Measurements from ENCODE around the gene NIM1K.

Gene NIM1K

GRCh38 chr5:43313035-43313853, 121.2 kb downstream of the NIM1K start, which contains the start of gene HMGCS1:
Gene HMGCS1 (minus strand): TSS chr5:43313412. CDS start chr5:43298965, 14,447 bp downstream.
- H3K27me3 ChIP-seq (ENCODE audit: insufficient read depth, low read depth, severe bottlenecking), result no peaks in the 10 kb centered on the region

DNA sequence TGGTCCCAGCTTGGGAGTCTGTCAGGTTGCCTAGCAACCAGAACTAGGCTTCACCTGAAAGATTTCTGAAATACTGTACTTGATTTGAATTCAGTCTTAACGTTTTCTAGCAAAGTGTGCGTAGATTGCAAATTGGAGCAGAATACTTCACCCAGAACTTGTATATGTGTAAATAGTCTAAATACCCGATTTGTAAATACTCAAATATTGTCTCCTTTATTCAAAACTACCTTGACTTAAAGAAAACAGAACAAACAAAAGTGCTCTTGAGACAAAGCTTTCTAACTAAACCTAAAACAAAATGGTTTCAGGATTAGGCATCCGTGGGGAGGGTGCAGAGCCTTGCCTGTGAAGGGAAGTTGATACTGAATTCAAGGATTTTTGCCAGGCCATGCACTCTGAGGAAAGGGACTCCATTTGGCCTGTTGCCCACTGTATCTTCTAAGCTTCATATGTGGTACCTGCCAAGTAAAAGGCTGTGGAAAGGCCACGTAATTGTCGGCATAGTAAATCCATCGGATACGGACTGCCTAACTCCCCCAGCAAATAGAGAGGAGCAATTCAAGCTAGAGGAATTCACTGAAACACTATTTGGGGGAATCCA, 121.9 kb downstream of the NIM1K start:
- H3K27ac ChIP-seq, result peak overlapping the region; percentile 40; the same call in 1 of the 2 replicates
- H3K9me3 ChIP-seq (ENCODE audit: severe bottlenecking), result no peaks in the 10 kb centered on the region
- H3K36me3 ChIP-seq, result peaks cover 3% of the 10 kb centered on the region
- TF ChIP-seq, protein P1, sequence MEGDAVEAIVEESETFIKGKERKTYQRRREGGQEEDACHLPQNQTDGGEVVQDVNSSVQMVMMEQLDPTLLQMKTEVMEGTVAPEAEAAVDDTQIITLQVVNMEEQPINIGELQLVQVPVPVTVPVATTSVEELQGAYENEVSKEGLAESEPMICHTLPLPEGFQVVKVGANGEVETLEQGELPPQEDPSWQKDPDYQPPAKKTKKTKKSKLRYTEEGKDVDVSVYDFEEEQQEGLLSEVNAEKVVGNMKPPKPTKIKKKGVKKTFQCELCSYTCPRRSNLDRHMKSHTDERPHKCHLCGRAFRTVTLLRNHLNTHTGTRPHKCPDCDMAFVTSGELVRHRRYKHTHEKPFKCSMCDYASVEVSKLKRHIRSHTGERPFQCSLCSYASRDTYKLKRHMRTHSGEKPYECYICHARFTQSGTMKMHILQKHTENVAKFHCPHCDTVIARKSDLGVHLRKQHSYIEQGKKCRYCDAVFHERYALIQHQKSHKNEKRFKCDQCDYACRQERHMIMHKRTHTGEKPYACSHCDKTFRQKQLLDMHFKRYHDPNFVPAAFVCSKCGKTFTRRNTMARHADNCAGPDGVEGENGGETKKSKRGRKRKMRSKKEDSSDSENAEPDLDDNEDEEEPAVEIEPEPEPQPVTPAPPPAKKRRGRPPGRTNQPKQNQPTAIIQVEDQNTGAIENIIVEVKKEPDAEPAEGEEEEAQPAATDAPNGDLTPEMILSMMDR (IDR thresholded peaks at IDR 0.05; ENCODE audit: low read depth, low read length), result no peak
- no peak for DNase-seq
- H3K27me3 ChIP-seq (ENCODE audit: insufficient read depth, low read depth, severe bottlenecking), result no peaks in the 10 kb centered on the region
- H3K4me3 ChIP-seq (ENCODE audit: low read depth, low read length), result peak overlapping the region; percentile 97

More at GRCh38 chr5:43313035-43313853, 121.2 kb downstream of the NIM1K start, which contains the start of gene HMGCS1:
- Histone ChIP-seq H3K36me3 (peaks cover 3% of the 10 kb centered on the region), H3K4me3 (ENCODE audit: low read depth, low read length) (peak within 1 kb of the TSS; percentile 97), H3K9me3 (ENCODE audit: severe bottlenecking) (no peaks in the 10 kb centered on the region), H3K27ac (peak within 1 kb of the TSS; percentile 73)
- TF ChIP-seq, protein P1 (IDR thresholded peaks at IDR 0.05; ENCODE audit: low read depth, low read length), result no peak
- peak; percentile 99 for DNase-seq

DNA sequence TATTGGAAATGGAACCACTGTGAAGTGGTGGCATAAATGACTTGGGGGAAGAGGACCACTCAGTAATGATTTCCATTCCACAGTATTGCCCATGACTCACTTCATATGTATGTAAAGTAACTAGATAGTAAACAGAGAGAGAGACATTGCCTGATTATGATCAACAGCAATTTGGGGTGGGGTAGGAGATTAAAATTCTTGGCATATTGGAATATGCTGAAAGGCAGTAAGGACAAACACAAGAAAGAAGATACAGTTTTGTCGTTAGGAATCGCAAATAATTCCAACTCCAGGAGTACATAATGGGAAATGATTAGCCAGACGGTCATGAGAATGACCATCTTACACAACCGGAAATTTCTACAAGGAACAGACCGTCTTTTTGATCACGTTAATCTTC, 122.7 kb downstream of the NIM1K start:
- Histone ChIP-seq H3K9me3 (ENCODE audit: severe bottlenecking) (no peaks in the 10 kb centered on the region), H3K4me3 (ENCODE audit: low read depth, low read length) (no peak overlapping the region), H3K27me3 (ENCODE audit: insufficient read depth, low read depth, severe bottlenecking) (no peaks in the 10 kb centered on the region), H3K36me3 (peaks cover 3% of the 10 kb centered on the region), H3K27ac (no peak overlapping the region)
- DNase-seq, result no peak
- TF ChIP-seq, protein P1 (IDR thresholded peaks at IDR 0.05; ENCODE audit: low read depth, low read length), result no peak

DNA sequence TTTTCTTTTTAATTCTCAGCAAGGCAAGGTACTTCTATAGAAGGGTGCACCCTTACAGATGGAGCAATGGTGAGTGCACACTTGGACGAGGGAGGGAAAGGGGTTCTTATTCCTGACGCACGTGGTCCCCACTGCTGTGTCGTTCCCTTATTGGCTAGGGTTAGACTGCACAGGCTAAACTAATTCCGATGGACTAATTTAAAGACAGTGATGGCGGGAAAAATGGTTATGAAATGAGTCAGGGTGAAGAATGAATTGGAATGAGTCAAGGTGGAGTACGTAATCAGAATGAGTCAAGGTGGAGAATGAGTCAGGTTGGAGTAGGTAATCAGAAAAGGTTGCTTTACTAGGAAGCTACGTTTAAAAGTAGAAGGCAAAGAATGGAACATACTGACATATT, 123.2 kb downstream of the NIM1K start:
- TF ChIP-seq, protein P1 (IDR thresholded peaks at IDR 0.05; ENCODE audit: low read depth, low read length), result no peak
- DNase-seq, result no peak

GRCh38 chr5:43315682-43316081, 123.7 kb downstream of the NIM1K start:
- Histone ChIP-seq H3K9me3 (ENCODE audit: severe bottlenecking) (no peaks in the 10 kb centered on the region), H3K4me3 (ENCODE audit: low read depth, low read length) (no peak overlapping the region)
- DNase-seq, result no peak

More for the DNA sequence above, 123.2 kb downstream of the NIM1K start:
- Histone ChIP-seq H3K36me3 (peaks cover 3% of the 10 kb centered on the region), H3K4me3 (ENCODE audit: low read depth, low read length) (no peak overlapping the region), H3K9me3 (ENCODE audit: severe bottlenecking) (no peaks in the 10 kb centered on the region), H3K27me3 (ENCODE audit: insufficient read depth, low read depth, severe bottlenecking) (no peaks in the 10 kb centered on the region), H3K27ac (no peak overlapping the region)

More at GRCh38 chr5:43315682-43316081, 123.7 kb downstream of the NIM1K start:
- Histone ChIP-seq H3K27ac (no peak overlapping the region), H3K36me3 (peaks cover 1% of the 10 kb centered on the region), H3K27me3 (ENCODE audit: insufficient read depth, low read depth, severe bottlenecking) (no peaks in the 10 kb centered on the region)
- TF ChIP-seq, protein P1 (IDR thresholded peaks at IDR 0.05; ENCODE audit: low read depth, low read length), result no peak

All from WERI-Rb-1 (cell line).